HT-29 (cell line): ENCODE data around the gene ABI3. TPM values are rescaled to one million over a fixed set of nuclear protein-coding genes. Genes with fewer than 3 reads are reported as not detected.
A peak's percentile ranks its signal among the peaks of the same experiment; 100 is the strongest.
"Not testable (repeated sequence)": the region's sequence is repeated elsewhere in the genome, so short reads cannot be mapped to it uniquely, and the experiment has no call there.

Experiments used
- DNase-seq: peaks from one replicate; pipeline ENCODE4 v3.0.0-alpha.2; 2015; ENCODE audit warnings: low spot score
- total RNA-seq: library from RNA; depleted of rRNA; stranded (reverse); fragments of >200 nt; shearing (Covaris generic); gene quantifications from 2 replicates; pipeline ENCODE4 v1.2.3, GENCODE V29; 2014; rRNA removed

Gene ABI3
- total RNA-seq, 1 experiment from 2014 or later = not detected

DNA sequence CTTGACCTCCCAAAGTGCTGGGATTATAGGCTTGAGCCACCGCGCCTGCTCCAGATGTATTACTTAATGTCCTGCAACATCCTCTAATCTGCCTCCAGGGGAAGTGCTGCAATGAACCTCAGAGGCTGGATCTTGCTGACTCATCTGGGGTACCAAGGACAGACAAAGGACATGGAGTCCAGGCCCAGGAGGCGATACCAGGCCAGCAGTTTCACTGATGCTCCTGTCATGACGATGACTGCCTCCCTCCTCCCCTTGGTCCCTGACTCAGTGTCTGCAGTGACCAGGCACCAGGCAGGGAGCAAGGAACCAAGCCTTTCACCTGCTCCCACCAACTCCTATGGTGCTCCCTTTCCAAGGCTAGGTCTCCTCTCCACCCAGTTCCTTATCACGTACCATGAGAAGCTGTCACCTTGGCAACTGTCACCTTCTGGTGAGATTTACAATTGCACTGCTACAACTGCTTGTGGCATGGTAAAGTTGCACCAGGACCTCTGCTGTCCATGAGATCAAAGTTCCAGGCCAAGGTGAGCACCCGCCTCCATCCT, 41.7 kb downstream of the ABI3 start:
- DNase-seq = peak; percentile 25

DNA sequence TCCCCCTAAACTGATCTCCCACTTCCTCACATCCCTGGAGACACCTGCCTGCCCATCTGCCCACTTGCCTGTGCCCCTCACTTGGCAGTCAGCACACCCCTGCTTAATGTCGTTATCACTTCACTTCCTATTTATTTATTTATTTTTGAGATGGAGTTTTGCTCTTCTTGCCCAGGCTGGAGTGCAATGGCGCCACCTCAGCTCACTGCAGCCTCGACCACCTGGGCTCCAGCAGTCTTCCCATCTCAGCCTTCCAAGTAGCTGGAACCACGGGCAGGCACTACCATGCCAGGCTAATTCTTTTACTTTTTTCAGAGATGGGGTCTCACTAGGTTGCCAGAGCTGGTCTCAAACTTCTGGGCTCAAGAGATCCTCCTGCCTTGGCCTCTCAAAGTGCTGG, 43.6 kb downstream of the ABI3 start:
- no peak for DNase-seq

DNA sequence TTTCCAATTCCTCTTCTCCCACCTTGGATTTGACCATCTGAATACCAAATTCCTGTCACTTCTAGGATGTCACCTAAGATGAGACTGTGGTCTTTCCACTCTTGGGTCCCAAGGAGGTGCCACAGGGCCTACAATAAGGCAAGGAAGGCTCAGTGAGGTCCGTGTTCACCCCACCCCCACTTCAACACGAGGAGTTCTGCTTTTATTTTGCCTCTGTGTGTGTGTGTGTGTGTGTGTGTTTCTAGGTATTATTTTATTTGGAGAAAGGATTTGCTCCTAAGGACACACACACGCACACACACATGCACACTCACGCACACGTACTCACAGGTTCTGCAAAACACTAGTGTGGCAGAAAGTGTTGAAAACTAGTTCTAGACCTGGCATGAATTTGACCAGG, 44.6 kb downstream of the ABI3 start:
- no peak for DNase-seq

DNA sequence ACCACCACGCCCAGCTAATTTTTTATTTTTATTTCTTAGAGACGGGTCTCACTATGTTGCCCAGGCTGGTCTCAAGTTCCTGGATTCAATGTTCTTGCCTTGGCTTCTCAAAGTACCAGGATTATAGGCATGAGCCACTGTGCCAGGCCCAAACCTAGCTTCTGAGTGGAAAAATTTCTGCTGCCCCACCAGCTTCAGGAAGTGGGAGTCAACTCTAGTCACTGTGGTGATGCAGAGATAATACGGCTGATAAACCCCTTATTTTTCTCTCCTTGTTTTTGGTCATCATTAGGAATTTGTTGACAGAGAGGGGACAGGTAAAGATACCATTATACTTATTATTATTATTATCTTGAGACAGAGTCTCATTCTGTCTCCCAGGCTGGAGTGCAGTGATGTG, 47.9 kb downstream of the ABI3 start:
- no peak for DNase-seq

DNA sequence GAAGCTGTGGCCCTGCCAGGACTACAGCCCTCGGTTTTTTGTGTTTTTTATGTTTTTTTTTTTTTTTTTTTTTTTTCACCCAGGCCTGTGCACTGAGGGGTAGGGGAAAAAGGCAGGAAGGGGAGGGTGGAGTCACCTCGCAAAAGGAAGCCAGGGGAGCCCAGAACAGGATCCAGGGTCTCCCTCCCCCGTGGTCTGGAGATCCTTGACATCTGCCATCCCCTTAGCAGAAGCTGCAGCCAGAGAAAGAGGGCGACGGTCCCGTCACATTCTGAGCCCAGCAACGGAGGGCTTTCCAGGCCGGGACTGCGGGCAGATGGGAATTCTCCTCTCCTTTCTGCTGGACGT, 49.1 kb downstream of the ABI3 start:
- no peak for DNase-seq

DNA sequence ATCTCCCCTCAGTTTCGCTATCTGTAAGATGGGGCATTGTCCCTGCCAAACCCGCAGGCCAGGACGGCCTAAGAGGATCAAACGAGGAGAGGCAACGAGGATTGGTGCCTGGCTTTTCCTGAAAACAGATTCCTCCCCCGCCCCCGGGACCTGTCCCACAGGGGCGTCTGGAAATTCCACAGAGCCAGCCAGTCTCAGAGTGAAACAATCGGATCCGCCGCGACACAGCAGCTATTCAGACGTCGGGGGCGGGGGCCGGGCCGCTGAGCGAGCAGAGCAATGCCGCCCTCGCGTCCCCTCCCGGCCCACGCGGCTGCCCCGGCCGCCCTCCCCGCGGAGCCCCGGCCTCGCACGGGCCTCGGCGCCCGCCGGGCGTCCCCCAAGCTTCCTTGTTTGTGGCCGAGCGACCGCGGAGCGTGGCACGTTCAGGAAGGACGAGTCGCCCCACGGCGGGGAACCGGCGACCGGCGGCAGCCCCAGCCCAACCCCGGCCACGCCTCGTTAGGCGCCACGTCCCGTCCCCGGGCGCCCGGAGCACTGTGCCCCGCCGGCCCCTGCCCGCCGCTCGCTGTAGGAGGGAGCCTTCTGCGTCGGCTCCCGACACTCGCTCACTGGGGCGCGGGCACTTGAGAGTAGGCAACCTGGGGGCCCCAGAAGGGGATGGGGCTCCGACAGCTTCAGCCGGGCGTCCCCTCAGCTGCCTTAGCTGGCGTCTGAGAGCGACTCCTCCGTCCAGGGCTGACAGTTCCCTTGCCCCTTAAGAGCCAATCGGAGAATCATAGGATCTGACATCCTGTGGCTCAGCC, 49.7 kb downstream of the ABI3 start:
- no peak for DNase-seq

DNA sequence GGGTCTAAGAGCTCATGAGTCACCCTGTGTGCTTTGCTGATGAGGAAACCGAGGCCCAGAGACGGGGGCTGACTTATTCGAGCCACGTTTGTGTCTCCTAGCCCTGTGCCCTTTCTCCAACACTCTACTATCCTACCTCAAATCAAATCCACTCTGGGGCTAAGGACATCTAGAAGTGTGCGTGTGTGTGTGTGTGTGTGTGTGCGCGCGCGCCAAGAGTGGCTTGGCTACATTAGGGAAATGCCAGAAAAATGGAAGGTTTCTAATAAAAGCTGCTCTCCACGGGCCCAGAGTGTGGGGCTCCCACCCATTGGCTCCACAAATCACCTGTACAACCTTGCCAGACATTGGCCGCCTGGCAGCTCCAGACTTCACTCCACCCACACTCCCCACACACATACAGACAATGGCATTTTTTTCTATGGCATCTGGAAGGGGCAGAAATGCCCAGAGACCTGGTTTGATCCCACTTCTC, 50.3 kb downstream of the ABI3 start:
- DNase-seq = no peak

DNA sequence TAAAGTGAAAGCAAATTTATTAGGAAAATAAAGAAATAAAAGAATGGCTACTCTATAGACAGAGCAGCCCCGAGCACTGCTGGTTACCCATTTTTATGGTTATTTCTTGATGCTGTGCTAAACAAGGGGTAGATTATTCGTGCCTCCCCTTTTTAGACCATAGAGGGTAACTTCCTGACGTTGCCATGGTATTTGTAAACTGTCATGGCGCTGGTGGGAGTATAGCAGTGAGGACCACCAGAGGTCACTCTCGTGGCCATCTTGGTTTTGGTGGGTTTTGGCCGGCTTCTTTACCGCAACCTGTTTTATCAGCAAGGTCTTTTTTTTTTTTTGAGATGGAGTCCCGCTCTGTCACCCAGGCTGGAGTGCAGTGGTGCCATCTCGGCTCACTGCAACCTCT, 51.0 kb downstream of the ABI3 start:
- not testable (repeated sequence) for DNase-seq

DNA sequence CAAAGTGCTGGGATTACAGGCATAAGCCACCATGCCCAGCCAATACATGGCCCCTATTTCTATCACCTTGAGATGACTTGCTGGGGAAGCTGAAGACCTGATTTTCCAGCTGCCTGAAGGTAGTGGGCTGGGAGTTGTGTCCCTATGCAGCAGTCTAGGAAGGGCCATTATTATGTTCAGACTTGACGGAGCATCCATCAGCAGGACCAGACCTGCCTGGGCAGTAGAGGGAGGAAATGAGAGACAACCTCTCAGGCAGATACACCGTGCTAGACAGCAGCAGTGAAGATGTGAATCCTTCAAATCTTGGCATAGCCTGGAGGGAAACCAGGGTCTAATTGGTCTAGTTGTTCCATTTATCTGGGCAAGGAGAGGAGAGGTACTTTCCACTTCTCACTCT, 55.7 kb downstream of the ABI3 start:
- no peak for DNase-seq

DNA sequence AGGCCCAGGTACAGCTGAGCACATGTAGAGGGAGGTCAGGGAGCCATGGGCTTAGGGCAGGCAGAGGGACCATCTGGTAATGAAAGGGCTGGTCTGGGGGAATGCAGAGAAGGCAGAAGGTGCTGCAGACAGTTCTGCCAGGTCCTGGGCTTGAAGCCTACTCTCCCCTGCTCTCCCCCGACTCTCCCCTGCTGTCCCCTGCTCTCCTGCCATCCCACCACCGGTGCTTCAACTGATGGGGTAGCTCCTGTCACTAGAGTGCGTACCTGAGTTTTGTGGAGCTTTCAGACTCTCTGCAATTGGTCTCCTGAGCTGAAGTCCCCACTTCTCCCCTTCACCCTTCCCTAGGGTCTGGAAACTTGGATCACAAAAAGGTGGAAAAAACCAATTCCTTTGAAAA, 57.4 kb downstream of the ABI3 start:
- no peak for DNase-seq

DNA sequence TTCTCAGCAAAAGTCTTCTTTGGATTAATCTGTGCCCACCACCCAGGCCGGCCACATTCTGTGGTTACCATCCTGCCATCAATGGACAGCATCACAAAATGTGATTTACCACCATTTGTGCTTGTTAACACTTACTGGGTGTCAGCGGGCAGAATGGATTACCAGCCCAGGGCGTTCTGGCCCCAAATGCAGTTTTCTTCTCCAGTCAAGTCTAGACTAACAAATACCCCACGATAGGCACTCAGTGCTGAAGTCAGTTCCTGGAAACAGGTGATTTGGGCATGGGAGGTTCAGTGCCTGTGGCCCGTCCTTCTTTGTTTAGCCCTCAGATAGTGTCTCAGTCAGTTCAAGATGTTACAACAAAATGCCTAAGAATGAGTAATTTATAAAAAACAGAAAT, 58.8 kb downstream of the ABI3 start:
- DNase-seq = no peak

Other genes with a start within 250 kb of the ABI3 start
- not detected in 2 replicates for gene GIP, start 242.1 kb upstream of the ABI3 start, total RNA-seq
- gene IGF2BP1, start 213.3 kb upstream of the ABI3 start, total RNA-seq = not detected in 2 replicates
- 0.18 TPM in 1 of 2 replicates, not detected in the other for gene B4GALNT2, start 77.9 kb upstream of the ABI3 start, total RNA-seq
- gene GNGT2, start 133 bp upstream of the ABI3 start, total RNA-seq = not detected in 2 replicates
- not detected in 2 replicates for gene PHOSPHO1, start 20.1 kb downstream of the ABI3 start, total RNA-seq
- gene ZNF652, start 151.5 kb downstream of the ABI3 start, total RNA-seq = 11.3 and 13.0 TPM in 2 replicates
- 421 and 434 TPM in 2 replicates for gene PHB1, start 204.2 kb downstream of the ABI3 start, total RNA-seq